HepG2 (cell line): Measurements from ENCODE around the gene LYPD3. TPM values are rescaled to one million over a fixed set of nuclear protein-coding genes. Genes with fewer than 3 reads are reported as not detected.
A peak's percentile ranks its signal among the peaks of the same experiment; 100 is the strongest.

Experiments used
- ATAC-seq: fragments of 200-7000 bp; cut with Tn5 transposase; 3 replicates; pipeline ENCODE4 v1.9.1; 2020; ENCODE audit warnings: mild to moderate bottlenecking, moderate library complexity
- BruUV-seq: library from RNA; stranded (reverse); fragments of 400-500 nt; replicated peaks from 2 replicates; lab custom pipeline; 2021; lab: Mats Ljungman, UMichigan
- CTCF ChIA-PET: fragments of 300-600 bp; formaldehyde crosslinking; extraction: SDS; loops from one replicate; lab custom pipeline; 2021; ENCODE audit warnings: low total read pairs, inconsistent platforms, low intra/inter-chr PET ratio; lab: Yijun Ruan, JAX
- POLR2A ChIA-PET: fragments of 350-600 bp; sonication (Branson Sonifier 250); formaldehyde crosslinking; loops from one replicate; lab custom pipeline; 2020; ENCODE audit warnings: antibody characterized with exemption, inconsistent platforms; lab: Yijun Ruan, JAX
- DNase-seq: peaks from one replicate; pipeline ENCODE4 v3.0.0-alpha.2; 2015; ENCODE audit warnings: low spot score
- FAIRE-seq: peaks from 3 replicates; lab custom pipeline; 2011; peaks lifted over from hg19 to GRCh38; lab: Jason Lieb, UNC
- H2AFZ ChIP-seq: one replicate; pipeline ENCODE4 v1.6.1; 2011; ENCODE audit warnings: low read length, inconsistent platforms
- H3K27ac ChIP-seq: fragments of 300-600 bp; 3 replicates; pipeline ENCODE4 v1.8.0; 2011; ENCODE audit warnings: mixed run types, mild to moderate bottlenecking, mixed read lengths, low read length, inconsistent platforms; ENCODE audit not compliant: insufficient read depth; ENCODE audit errors: extremely low read length
- H3K27me3 ChIP-seq, 2 experiments: fragments of 200-600 bp in 1 of 2; 2 replicates in 1 of 2; 3 replicates in 1 of 2; pipeline versions ENCODE4 v1.6.0 to v1.8.0; 2011; ENCODE audit warnings: low read length in 2 of 2, mild to moderate bottlenecking in 2 of 2, moderate library complexity in 2 of 2, inconsistent platforms in 1 of 2; ENCODE audit not compliant: insufficient read depth in 2 of 2, control insufficient read depth in 1 of 2
- H3K36me3 ChIP-seq, 2 experiments: fragments of 200-600 bp in 1 of 2; replicated peaks in 1 of 2; 2 replicates in 1 of 2; 3 replicates in 1 of 2; pipeline versions ENCODE4 v1.5.1 to v1.8.0; 2011; ENCODE audit warnings: low read length in 2 of 2, inconsistent platforms in 1 of 2; ENCODE audit not compliant: insufficient read depth in 2 of 2, control insufficient read depth in 1 of 2
- H3K4me1 ChIP-seq: 2 replicates; pipeline ENCODE4 v1.5.1; 2012; ENCODE audit warnings: low read length, inconsistent platforms; ENCODE audit not compliant: insufficient read depth
- H3K4me2 ChIP-seq: 2 replicates; pipeline ENCODE4 v1.6.0; 2011; ENCODE audit warnings: low read depth, low read length, inconsistent platforms
- H3K4me3 ChIP-seq, 3 experiments: fragments of 200-600 bp in 1 of 3; sonication (generic), shearing (Covaris generic) in 1 of 3; replicated peaks in 1 of 3; 2 replicates each; pipeline ENCODE4 v1.5.1; 2011 to 2016; ENCODE audit warnings: low read length in 3 of 3, inconsistent platforms in 2 of 3, low read depth in 2 of 3, mild to moderate bottlenecking in 2 of 3, control low read depth in 1 of 3, mixed read lengths in 1 of 3; ENCODE audit not compliant: insufficient read depth in 1 of 3
- H3K79me2 ChIP-seq: one replicate; pipeline ENCODE4 v1.6.1; 2011; ENCODE audit warnings: low read length, inconsistent platforms; ENCODE audit not compliant: insufficient read depth
- H3K9ac ChIP-seq: 2 replicates; pipeline ENCODE4 v1.6.0; 2011; ENCODE audit warnings: mild to moderate bottlenecking, low read depth, low read length, inconsistent platforms; ENCODE audit not compliant: insufficient read depth
- H3K9me3 ChIP-seq: 2 replicates; pipeline ENCODE4 v1.5.1; 2012; ENCODE audit warnings: mild to moderate bottlenecking, low read length
- H4K20me1 ChIP-seq: 2 replicates; pipeline ENCODE4 v1.6.0; 2011; ENCODE audit warnings: inconsistent platforms, mild to moderate bottlenecking, low read length, moderate library complexity; ENCODE audit not compliant: insufficient read depth
- CEBPB ChIP-seq: IDR thresholded peaks from 2 replicates; pipeline ENCODE4 v1.6.1; 2011; ENCODE audit warnings: low read depth, low read length, improper control_type of control experiment, borderline replicate concordance
- CEBPG ChIP-seq: IDR thresholded peaks from 2 replicates; pipeline ENCODE4 v1.6.1; 2016
- EHMT2 ChIP-seq: fragments of 200-600 bp; sonication (generic); IDR thresholded peaks from 2 replicates; pipeline ENCODE4 v1.7.0; 2017; ENCODE audit warnings: antibody characterized with exemption, low read depth, low read length, borderline replicate concordance
- FOXA3 ChIP-seq: IDR thresholded peaks from 2 replicates; pipeline ENCODE4 v1.6.1; 2016; ENCODE audit warnings: missing genetic modification reagents, missing compliant biosample characterization
- GATA4 ChIP-seq: sonication (generic); IDR thresholded peaks from 2 replicates; pipeline ENCODE4 v1.6.1; 2016; ENCODE audit warnings: antibody characterized with exemption, low read depth, borderline replicate concordance
- HNRNPK ChIP-seq: fragments of 200-400 bp; formaldehyde crosslinking; IDR thresholded peaks from 2 replicates; pipeline ENCODE4 v1.6.1; 2018; ENCODE audit warnings: low read length, low read depth, moderate library complexity, mild to moderate bottlenecking; ENCODE audit not compliant: poor library complexity, severe bottlenecking
- KDM1A ChIP-seq: IDR thresholded peaks from 2 replicates; pipeline ENCODE4 v1.6.1; 2016; ENCODE audit warnings: missing compliant biosample characterization
- MAF1 ChIP-seq: sonication (generic); formaldehyde crosslinking; IDR thresholded peaks from 2 replicates; pipeline ENCODE4 v1.5.0; 2020; ENCODE audit warnings: missing genetic modification reagents, borderline replicate concordance
- MED8 ChIP-seq: sonication (generic); formaldehyde crosslinking; IDR thresholded peaks from 2 replicates; pipeline ENCODE4 v1.8.1; 2023; ENCODE audit warnings: mild to moderate bottlenecking, missing genetic modification reagents; ENCODE audit not compliant: insufficient replicate concordance
- MEIS2 ChIP-seq: sonication (generic); formaldehyde crosslinking; IDR thresholded peaks from 2 replicates; pipeline ENCODE4 v1.9.0; 2021; ENCODE audit warnings: mild to moderate bottlenecking, missing genetic modification reagents
- ONECUT2 ChIP-seq: sonication (generic); formaldehyde crosslinking; IDR thresholded peaks from 2 replicates; pipeline ENCODE4 v1.4.0; 2020; ENCODE audit warnings: missing genetic modification reagents
- RAD21 ChIP-seq: fragments of 450-650 bp; formaldehyde crosslinking; IDR thresholded peaks from 2 replicates; pipeline ENCODE4 v1.5.0; 2020; ENCODE audit warnings: mild to moderate bottlenecking
- RFX3 ChIP-seq: IDR thresholded peaks from 2 replicates; pipeline ENCODE4 v1.6.1; 2016; ENCODE audit warnings: missing biosample characterization, missing genetic modification reagents
- SAP130 ChIP-seq: IDR thresholded peaks from 2 replicates; pipeline ENCODE4 v1.6.1; 2016; ENCODE audit warnings: low read depth
- SRSF1 ChIP-seq: fragments of 200-400 bp; formaldehyde crosslinking; optimal IDR thresholded peaks from 2 replicates; pipeline ENCODE3; 2017; ENCODE audit warnings: mild to moderate bottlenecking, low read depth, low read length, moderate library complexity
- ZNF501 ChIP-seq: sonication (generic); formaldehyde crosslinking; IDR thresholded peaks from 2 replicates; pipeline ENCODE4 v1.5.1; 2020; ENCODE audit warnings: mild to moderate bottlenecking, moderate library complexity, missing genetic modification reagents
- ZNF629 ChIP-seq: sonication (generic); formaldehyde crosslinking; conservative IDR thresholded peaks from 2 replicates; pipeline ENCODE4 v1.5.0; 2020; ENCODE audit warnings: missing genetic modification reagents
- whole genome bisulfite sequencing: methylation state at CpG from one replicate; pipeline ENCODE4 v1.1.6; 2017; ENCODE audit warnings: low lambda C conversion rate; 5-methylcytosine and 5-hydroxymethylcytosine counted together
- in situ Hi-C: cut with HindIII; loops from 2 replicates; pipeline ENCODE4 v1.10.0; 2017; ENCODE audit warnings: low pct_unique_long_range_greater_than_20kb; ENCODE audit not compliant: extremely low pct_ligation_motif_present
- intact Hi-C: fragments of 100-400 bp; cut with micrococcal nuclease; formaldehyde crosslinking; loops from one replicate; pipeline ENCODE4 v1.10.0; 2022; ENCODE audit not compliant: unreplicated experiment
- polyA plus RNA-seq, 8 experiments: library from polyadenylated mRNA; depleted of rRNA in 3 of 8; stranded (reverse) in 7 of 8; unstranded in 1 of 8; fragments of >200 nt; fragmentation: Illumina TruSeq in 4 of 8; extraction: Trizol in 4 of 8; gene quantifications; 2 replicates each; pipeline versions ENCODE4 v1.2.1 to v1.2.3, GENCODE V29; 2011 to 2016; ENCODE audit warnings: low read depth in 4 of 8, missing spikeins in 1 of 8, mixed read lengths in 1 of 8; ENCODE audit not compliant: insufficient read depth in 1 of 8
- total RNA-seq, 5 experiments: library from RNA; depleted of rRNA; stranded (reverse); fragments of >200 nt; fragmentation: Illumina TruSeq; extraction: Trizol; gene quantifications; 2 replicates each; pipeline ENCODE4 v1.2.3, GENCODE V29; 2016; ENCODE audit warnings: low read depth in 1 of 5
- TF ChIP-seq, protein P1 (sequence below): sonication (generic); formaldehyde crosslinking; IDR thresholded peaks from 2 replicates; pipeline ENCODE4 v1.5.0; 2020; ENCODE audit warnings: mild to moderate bottlenecking, missing genetic modification reagents

LYPD3 gene
- total and polyA plus RNA-seq, 2 of the 13 experiments (the other 11 are each of a cell fraction or from before 2014, with no cell fraction given) = 0.51 to 1.5 TPM

DNA sequence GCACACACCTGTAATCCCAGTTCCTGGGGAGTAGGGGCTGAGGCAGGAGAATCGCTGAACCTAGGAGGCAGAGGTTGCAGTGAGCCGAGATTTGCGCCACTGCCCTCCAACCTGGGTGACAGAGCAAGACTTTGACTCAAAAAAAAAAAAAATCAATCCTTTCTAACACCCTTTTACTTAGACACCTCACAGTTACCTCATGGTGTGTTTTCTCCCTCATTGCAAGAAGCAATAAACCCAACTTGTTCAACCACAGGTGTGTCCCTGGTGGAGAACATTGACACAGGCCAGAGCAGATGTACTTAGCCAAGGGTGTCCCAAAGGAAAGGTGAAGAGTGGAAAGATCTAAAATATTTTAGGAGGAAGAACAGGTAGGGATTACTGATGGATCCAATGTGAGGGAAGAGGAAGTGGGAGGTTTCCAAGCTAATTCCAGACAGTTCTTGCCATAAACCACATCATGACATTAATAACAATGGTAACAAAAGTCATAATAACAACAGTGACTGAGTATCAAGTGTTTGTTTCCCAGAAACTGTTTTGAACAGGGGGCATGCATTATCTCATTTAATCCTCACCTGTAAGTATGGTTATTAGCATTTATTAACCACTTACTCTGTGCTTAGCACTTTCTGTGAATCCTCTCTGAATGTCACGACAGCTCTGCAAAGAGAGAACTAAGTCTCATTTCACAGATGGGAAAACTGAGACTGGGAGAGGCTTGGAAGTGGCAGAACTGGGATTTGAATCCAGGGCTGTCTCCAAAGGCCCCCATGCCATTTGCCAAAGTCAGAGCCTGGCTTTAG is 3.1 kb upstream of the LYPD3 start:
- in situ Hi-C loops = no loop called here
- no peak for DNase-seq
- WGBS = 63% methylated on average over 4 of the region's 4 CpGs
- H3K27me3 ChIP-seq = no peaks in the 10 kb centered on the region
- H3K79me2 ChIP-seq = no peaks in the 10 kb centered on the region
- CTCF ChIA-PET = no interaction called here
- no peaks in the 10 kb centered on the region for H3K9me3 ChIP-seq
- FAIRE-seq = no peak
- no peaks in the 10 kb centered on the region for H4K20me1 ChIP-seq
- no peak overlapping the region; the same call in 1 of the 2 replicates for H3K4me2 ChIP-seq
- no peak overlapping the region for H3K4me3 ChIP-seq
- ATAC-seq = no peak
- POLR2A ChIA-PET = no interaction called here
- no peak for TF ChIP-seq MED8 (CRISPR knock-in tag)
- TF ChIP-seq SRSF1 = no peak
- peak; percentile 63 for TF ChIP-seq ZNF629 (CRISPR knock-in tag)
- peak; percentile 59; the same call in 1 of the 2 replicates for TF ChIP-seq KDM1A (CRISPR knock-in tag)
- H3K9ac ChIP-seq = no peak overlapping the region
- no peak overlapping the region for H3K27ac ChIP-seq
- peaks cover 35% of the 10 kb centered on the region for H3K4me1 ChIP-seq
- intact Hi-C loops = no loop called here
- no peaks in the 10 kb centered on the region for H3K36me3 ChIP-seq
- H2AFZ ChIP-seq = no peak overlapping the region
- BruUV-seq = no TSS peak

- intact Hi-C loops (no loop called here), in situ Hi-C loops (no loop called here)
- no TSS peak for BruUV-seq
- FAIRE-seq = no peak
- 18% methylated on average over 4 of the region's 4 CpGs for WGBS
- no peak for ATAC-seq
- Histone ChIP-seq H3K79me2 (no peaks in the 10 kb centered on the region), H3K4me3 (0 out of 6 replicates have a peak overlapping the region, but pooled peaks of 1 of the 3 experiments have one; percentile 7), H4K20me1 (no peaks in the 10 kb centered on the region), H3K36me3 (no peaks in the 10 kb centered on the region), H3K9ac (peak overlapping the region; percentile 41; the same call in 1 of the 2 replicates), H3K9me3 (no peaks in the 10 kb centered on the region), H3K4me2 (peak overlapping the region; percentile 67), H3K4me1 (peaks cover 39% of the 10 kb centered on the region), H2AFZ (no peak overlapping the region), H3K27ac (peak overlapping the region; percentile 5), H3K27me3 (no peaks in the 10 kb centered on the region)
- ChIA-PET CTCF (no interaction called here), POLR2A (interaction anchor here (0.7 to 1.0 kb wide), 3 partner anchors 16 to 37 kb away, joined by 3 read pairs; partner anchors contain the start of gene PHLDB3)
- DNase-seq = peak; percentile 18
- TF ChIP-seq SAP130 (CRISPR knock-in tag) (0 out of 2 replicates have a peak, but pooled peaks have one; percentile 16), GATA4 (no peak), RAD21 (CRISPR knock-in tag) (no peak), RFX3 (CRISPR knock-in tag) (no peak), EHMT2 (no peak), MEIS2 (CRISPR knock-in tag) (no peak), FOXA3 (0 out of 2 replicates have a peak, but pooled peaks have one; percentile 20), MAF1 (CRISPR knock-in tag) (no peak), ONECUT2 (CRISPR knock-in tag) (no peak), HNRNPK (no peak), ZNF501 (0 out of 2 replicates have a peak, but pooled peaks have one; percentile 29), CEBPB (peak; percentile 72), CEBPG (CRISPR knock-in tag) (peak; percentile 73)
- TF ChIP-seq, protein P1, sequence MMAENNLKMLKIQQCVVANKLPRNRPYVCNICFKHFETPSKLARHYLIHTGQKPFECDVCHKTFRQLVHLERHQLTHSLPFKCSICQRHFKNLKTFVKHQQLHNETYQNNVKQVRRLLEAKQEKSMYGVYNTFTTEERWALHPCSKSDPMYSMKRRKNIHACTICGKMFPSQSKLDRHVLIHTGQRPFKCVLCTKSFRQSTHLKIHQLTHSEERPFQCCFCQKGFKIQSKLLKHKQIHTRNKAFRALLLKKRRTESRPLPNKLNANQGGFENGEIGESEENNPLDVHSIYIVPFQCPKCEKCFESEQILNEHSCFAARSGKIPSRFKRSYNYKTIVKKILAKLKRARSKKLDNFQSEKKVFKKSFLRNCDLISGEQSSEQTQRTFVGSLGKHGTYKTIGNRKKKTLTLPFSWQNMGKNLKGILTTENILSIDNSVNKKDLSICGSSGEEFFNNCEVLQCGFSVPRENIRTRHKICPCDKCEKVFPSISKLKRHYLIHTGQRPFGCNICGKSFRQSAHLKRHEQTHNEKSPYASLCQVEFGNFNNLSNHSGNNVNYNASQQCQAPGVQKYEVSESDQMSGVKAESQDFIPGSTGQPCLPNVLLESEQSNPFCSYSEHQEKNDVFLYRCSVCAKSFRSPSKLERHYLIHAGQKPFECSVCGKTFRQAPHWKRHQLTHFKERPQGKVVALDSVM = peak; percentile 38; the same call in 1 of the 2 replicates
Measured at GRCh38 chr19:43467730-43468129, 2.3 kb upstream of the LYPD3 start.
